MM.1S (cell line): ENCODE results near the gene FREM1.

Source experiments
- DNase-seq: peaks from one replicate; pipeline ENCODE4 v3.0.0-alpha.2; 2015
- H2AFZ ChIP-seq: fragments of 300-600 bp; sonication (generic); 2 replicates; pipeline ENCODE4 v1.6.0; 2016; ENCODE audit warnings: antibody characterized with exemption, low read length
- H3F3A ChIP-seq: fragments of 300-600 bp; sonication (generic); 2 replicates; pipeline ENCODE4 v1.6.1; 2016; ENCODE audit warnings: mild to moderate bottlenecking, antibody characterized with exemption, low read length, moderate library complexity, mixed read lengths; ENCODE audit not compliant: insufficient read depth
- H3K27ac ChIP-seq: fragments of 300-600 bp; sonication (generic); 2 replicates; pipeline ENCODE4 v1.5.1; 2016; ENCODE audit warnings: mild to moderate bottlenecking, low read length
- H3K27me3 ChIP-seq: fragments of 300-600 bp; sonication (generic); replicated peaks from 2 replicates; pipeline ENCODE4 v1.6.0; 2016; ENCODE audit warnings: low read length; ENCODE audit not compliant: insufficient read depth
- H3K36me3 ChIP-seq: fragments of 300-600 bp; sonication (generic); replicated peaks from 2 replicates; pipeline ENCODE4 v1.6.1; 2016; ENCODE audit warnings: mild to moderate bottlenecking, low read length, mixed read lengths; ENCODE audit not compliant: insufficient read depth
- H3K4me1 ChIP-seq: fragments of 300-600 bp; sonication (generic); 2 replicates; pipeline ENCODE4 v1.6.1; 2016; ENCODE audit warnings: low read length, mixed read lengths
- H3K4me2 ChIP-seq: fragments of 300-600 bp; sonication (generic); 2 replicates; pipeline ENCODE4 v1.6.0; 2016; ENCODE audit warnings: low read depth, low read length
- H3K4me3 ChIP-seq: fragments of 300-600 bp; sonication (generic); 2 replicates; pipeline ENCODE4 v1.5.1; 2016; ENCODE audit warnings: low read length, mixed read lengths
- H3K79me2 ChIP-seq: fragments of 300-600 bp; sonication (generic); 2 replicates; pipeline ENCODE4 v1.6.1; 2016; ENCODE audit warnings: mixed run types, low read length, mixed read lengths
- H3K9ac ChIP-seq: fragments of 300-600 bp; sonication (generic); 2 replicates; pipeline ENCODE4 v1.6.1; 2016; ENCODE audit warnings: low read length, mixed read lengths
- H3K9me2 ChIP-seq: fragments of 300-600 bp; sonication (generic); replicated peaks from 2 replicates; pipeline ENCODE4 v1.6.1; 2016; ENCODE audit warnings: mild to moderate bottlenecking, low read length, mixed read lengths; ENCODE audit not compliant: insufficient read depth
- H3K9me3 ChIP-seq: fragments of 300-600 bp; sonication (generic); replicated peaks from 2 replicates; pipeline ENCODE4 v1.6.1; 2016; ENCODE audit warnings: mild to moderate bottlenecking, low read length, mixed read lengths; ENCODE audit not compliant: insufficient read depth
- H4K20me1 ChIP-seq: fragments of 300-600 bp; sonication (generic); 2 replicates; pipeline ENCODE4 v1.6.1; 2016; ENCODE audit warnings: mild to moderate bottlenecking, low read length, moderate library complexity, mixed read lengths; ENCODE audit not compliant: insufficient read depth
- CTCF ChIP-seq: fragments of 300-600 bp; sonication (generic); IDR thresholded peaks from 2 replicates; pipeline ENCODE4 v1.5.1; 2016; ENCODE audit warnings: antibody characterized with exemption, low read length, mixed read lengths
- EZH2 ChIP-seq: fragments of 300-600 bp; sonication (generic); optimal IDR thresholded peaks from 2 replicates; pipeline ENCODE3; 2017; ENCODE audit warnings: low read depth, mild to moderate bottlenecking, antibody characterized with exemption, low read length, mixed read lengths
- EZH2phosphoT487 ChIP-seq: fragments of 300-600 bp; sonication (generic); IDR thresholded peaks from 2 replicates; pipeline ENCODE4 v1.6.1; 2018; ENCODE audit warnings: antibody characterized with exemption, low read length

FREM1 gene

GRCh38 chr9:14866200-14866749 lies 44.0 kb downstream of the FREM1 start:
- Histone ChIP-seq H4K20me1 (no peaks in the 10 kb centered on the region), H3K79me2 (no peaks in the 10 kb centered on the region), H3K4me1 (no peaks in the 10 kb centered on the region), H3K36me3 (no peaks in the 10 kb centered on the region), H2AFZ (no peak overlapping the region), H3K9ac (no peak overlapping the region), H3K9me3 (no peaks in the 10 kb centered on the region), H3K4me3 (no peak overlapping the region), H3K4me2 (no peak overlapping the region), H3K27me3 (no peaks in the 10 kb centered on the region), H3K27ac (no peak overlapping the region), H3F3A (no peaks in the 10 kb centered on the region), H3K9me2 (no peaks in the 10 kb centered on the region)
- DNase-seq: no peak
- no peak for TF ChIP-seq CTCF
- no peak for TF ChIP-seq EZH2phosphoT487
- TF ChIP-seq EZH2: no peak

- no peak overlapping the region for H2AFZ ChIP-seq
- no peaks in the 10 kb centered on the region for H4K20me1 ChIP-seq
- no peak for DNase-seq
- H3K36me3 ChIP-seq: no peaks in the 10 kb centered on the region
- H3K79me2 ChIP-seq: no peaks in the 10 kb centered on the region
- H3K27ac ChIP-seq: no peak overlapping the region
- no peaks in the 10 kb centered on the region for H3K4me1 ChIP-seq
- H3K9me3 ChIP-seq: no peaks in the 10 kb centered on the region
- no peak overlapping the region for H3K4me3 ChIP-seq
- H3K9ac ChIP-seq: no peak overlapping the region
- no peak for TF ChIP-seq EZH2
- no peak for TF ChIP-seq CTCF
- TF ChIP-seq EZH2phosphoT487: no peak
- H3K9me2 ChIP-seq: no peaks in the 10 kb centered on the region
- no peaks in the 10 kb centered on the region for H3F3A ChIP-seq
- no peak overlapping the region for H3K4me2 ChIP-seq
- no peaks in the 10 kb centered on the region for H3K27me3 ChIP-seq
These were observed 45.9 kb downstream of the FREM1 start for GRCh38 chr9:14864309-14864708.

- no peak overlapping the region for H3K27ac ChIP-seq
- no peaks in the 10 kb centered on the region for H3K9me3 ChIP-seq
These were observed 46.8 kb downstream of the FREM1 start for GRCh38 chr9:14863402-14863801.

More at GRCh38 chr9:14863402-14863801, 46.8 kb downstream of the FREM1 start:
- Histone ChIP-seq H3K9me2 (no peaks in the 10 kb centered on the region), H3K4me3 (no peak overlapping the region), H3K4me1 (no peaks in the 10 kb centered on the region), H4K20me1 (no peaks in the 10 kb centered on the region), H3K27me3 (no peaks in the 10 kb centered on the region), H2AFZ (no peak overlapping the region), H3K4me2 (no peak overlapping the region), H3K36me3 (no peaks in the 10 kb centered on the region), H3K79me2 (no peaks in the 10 kb centered on the region), H3F3A (no peaks in the 10 kb centered on the region), H3K9ac (no peak overlapping the region)
- DNase-seq: no peak
- TF ChIP-seq CTCF (no peak), EZH2phosphoT487 (no peak), EZH2 (no peak)
